ENCODE data around the gene GAGE10.

GAGE10 gene, protein sequence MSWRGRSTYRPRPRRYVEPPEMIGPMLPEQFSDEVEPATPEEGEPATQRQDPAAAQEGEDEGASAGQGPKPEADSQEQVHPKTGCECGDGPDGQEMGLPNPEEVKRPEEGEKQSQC

GRCh38 chrX:49303346-49303745 lies at the start of gene GAGE10:
GAGE10 (plus strand) TSS chrX:49303646; CDS start chrX:49304860, 1,214 bp downstream.
- FAIRE-seq: no peak

GRCh38 chrX:49254639-49255038 lies 48.8 kb upstream of the GAGE10 start:
- FAIRE-seq: no peak

GRCh38 chrX:49256268-49256995 lies 47.0 kb upstream of the GAGE10 start:
- no peak for FAIRE-seq

DNA sequence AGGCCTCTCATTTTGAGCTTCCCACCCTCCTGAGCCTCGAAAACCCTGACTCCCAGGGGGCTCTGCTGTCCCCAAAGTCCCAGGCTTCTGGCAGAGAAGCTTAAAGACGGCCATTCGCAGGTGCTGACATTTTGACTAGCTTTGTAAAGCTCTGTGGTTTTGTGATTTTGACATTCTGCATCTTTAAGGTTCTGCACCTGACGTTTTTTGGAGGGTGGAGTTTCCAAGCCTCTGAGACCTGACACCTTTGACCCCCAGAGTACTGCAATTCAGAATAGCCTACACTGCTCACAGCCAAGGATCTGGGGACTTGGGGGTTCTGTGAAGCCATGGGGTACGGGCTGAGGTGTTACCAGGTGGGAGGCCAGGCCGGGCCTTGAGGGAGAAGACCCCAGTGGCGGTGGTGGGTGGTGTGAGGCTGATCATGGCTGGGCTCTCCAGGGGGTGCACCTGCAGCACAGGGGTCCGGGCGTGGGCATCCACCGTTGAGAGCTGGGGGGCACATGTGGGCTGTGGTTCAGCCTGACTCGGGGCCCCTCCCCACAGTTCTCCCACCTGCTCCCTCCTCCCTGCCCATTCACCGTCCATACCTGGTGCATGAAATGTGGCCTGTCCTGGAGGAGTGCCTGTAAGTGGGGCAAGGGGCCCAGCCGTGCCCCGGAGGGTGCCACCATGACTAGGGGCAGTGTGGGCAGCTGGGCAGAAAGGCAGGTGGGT lies 46.2 kb upstream of the GAGE10 start:
- FAIRE-seq: no peak

- FAIRE-seq: no peak
These were observed 45.3 kb upstream of the GAGE10 start for GRCh38 chrX:49257846-49258748.

DNA sequence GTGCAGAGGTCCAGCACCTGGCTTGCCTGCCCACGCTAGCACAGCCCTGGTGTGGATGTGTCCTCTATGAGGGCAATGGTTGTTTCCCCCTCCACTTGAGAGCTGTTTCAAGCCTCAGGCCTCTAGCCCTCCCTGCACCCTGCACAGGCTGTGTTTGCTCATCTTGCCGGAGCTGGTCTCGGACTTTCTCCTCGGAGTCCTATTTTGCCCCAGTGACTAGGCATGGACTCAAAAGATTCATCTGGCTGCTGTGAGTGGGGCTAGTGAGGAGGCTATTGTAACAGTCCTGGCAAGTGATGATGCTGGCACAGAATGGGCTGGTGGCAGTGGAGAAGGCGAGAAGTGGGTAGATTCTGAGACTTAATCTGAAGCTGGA lies 44.7 kb upstream of the GAGE10 start:
- no peak for FAIRE-seq

DNA sequence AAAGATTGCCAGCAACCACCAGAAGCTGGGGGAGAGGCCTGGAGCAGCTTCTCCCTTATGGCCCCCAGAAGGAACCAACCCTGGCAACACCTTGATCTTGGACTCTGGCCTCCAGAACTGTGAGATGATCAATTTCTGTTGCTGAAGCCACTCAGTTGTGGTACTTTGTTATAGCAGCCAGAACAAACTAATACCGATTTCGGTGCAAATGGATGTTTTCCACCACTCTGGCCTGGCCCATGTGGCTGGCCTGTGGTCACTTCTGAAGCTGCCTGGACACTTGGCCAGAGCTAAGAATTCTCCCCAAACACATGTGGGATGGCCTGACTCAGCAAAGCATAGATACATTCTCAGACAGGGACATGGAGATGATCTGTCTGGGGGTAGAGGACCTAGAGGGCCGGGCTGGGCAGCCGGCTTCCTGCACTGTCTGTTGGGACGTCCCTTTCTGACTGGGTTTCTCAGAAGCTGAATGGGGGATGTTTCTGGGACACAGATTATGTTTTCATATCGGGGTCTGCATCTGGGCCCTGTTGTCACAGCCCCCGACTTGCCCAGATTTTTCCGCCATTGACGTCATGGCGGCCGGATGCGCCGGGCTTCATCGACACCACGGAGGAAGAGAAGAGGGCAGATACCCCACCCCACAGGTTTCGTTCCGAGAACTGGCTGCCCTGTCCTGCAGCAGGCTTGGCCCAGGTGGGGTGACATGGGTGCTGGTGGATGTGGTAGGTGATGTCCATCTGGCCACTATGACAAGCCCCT lies 43.0 kb upstream of the GAGE10 start:
- no peak for FAIRE-seq

DNA sequence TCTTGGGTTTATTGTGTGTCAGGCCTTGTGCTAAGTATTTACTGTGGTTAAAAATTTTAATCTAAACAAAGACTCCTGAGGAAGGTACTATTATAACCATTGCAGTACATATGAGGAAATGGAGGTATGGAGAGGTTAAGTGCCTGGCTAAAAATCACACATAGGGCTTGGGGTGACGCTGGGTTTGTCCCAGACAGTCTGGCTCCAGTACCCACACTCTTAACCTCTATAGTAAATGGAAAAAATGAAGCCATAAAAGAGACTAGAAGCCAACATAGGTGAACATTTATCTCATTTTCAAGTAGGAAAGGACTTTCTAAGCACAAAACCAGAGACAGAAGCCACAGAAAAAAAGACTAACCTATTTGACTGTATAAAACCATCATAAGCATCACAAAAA lies 40.8 kb upstream of the GAGE10 start:
- no peak for FAIRE-seq

GRCh38 chrX:49263631-49264030 lies 39.8 kb upstream of the GAGE10 start:
- no peak for FAIRE-seq

DNA sequence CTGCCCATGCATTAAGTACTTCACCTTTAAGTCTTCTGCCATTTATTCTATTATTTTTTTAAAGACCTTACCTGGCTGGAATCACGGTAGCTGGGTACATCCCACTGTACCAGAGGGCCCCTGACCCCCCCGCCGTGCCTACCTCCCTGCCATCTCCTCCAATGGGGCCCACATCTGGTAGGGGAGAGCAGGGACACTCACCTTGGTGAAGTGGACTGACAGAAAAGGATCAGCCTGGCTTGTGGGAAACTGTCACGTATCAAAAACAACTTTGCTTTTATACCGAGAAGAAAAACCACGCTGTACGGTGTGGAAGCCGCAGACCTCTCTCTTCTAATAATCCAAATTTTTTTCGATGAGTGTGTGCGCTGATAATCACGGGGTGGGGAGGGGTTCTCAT lies 39.0 kb upstream of the GAGE10 start, which contains the start of gene FOXP3:
Gene FOXP3 (minus strand): TSS at position 251 of the 400 bp plus-strand sequence. CDS start 6,205 bp downstream, outside the sequence.
- no peak for FAIRE-seq

GRCh38 chrX:49266523-49267445 lies 36.7 kb upstream of the GAGE10 start:
- FAIRE-seq: no peak

GRCh38 chrX:49268702-49269009 lies 34.8 kb upstream of the GAGE10 start:
- no peak for FAIRE-seq

DNA sequence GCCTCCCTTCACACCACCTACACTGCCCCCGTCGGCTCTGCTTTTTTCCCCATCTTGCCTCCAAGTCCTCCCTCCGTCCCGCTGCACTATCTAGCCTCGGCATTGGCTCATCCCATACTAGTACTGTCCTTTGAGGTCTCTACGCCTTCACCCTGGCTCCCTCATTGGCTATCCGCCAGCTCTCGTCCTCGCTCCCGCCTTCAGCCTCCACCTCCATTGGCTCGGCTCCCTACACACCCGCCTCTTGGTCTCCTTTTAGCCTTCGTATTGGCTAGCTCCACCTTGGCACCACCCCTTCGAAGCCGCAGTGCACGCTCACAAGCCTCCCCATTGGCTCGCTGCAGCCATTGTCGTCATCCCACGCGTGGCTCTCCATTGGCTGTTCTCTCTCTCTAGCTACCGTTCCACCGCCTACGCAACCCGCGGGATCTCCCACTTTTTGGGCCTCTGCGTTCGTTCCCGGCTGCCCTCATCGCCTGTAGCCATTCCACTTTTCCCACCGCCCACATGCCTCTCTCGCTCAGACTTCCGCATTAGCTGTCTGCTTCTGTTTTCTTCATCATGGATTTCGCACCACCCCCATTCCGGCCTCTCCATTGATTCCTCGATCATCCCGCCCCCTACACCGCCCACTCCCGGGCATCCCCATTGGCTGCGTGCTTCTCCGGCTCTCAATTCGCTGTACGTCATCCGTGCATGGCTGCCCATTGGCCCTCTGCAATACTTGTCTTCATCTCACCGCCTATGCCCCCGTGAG lies 34.3 kb upstream of the GAGE10 start:
- FAIRE-seq: peak; percentile 89

- no peak for FAIRE-seq
These were observed 33.6 kb upstream of the GAGE10 start, which contains the start of gene PPP1R3F for GRCh38 chrX:49269767-49270248. PPP1R3F (plus strand) TSS chrX:49269793; CDS start chrX:49269870, 77 bp downstream.

DNA sequence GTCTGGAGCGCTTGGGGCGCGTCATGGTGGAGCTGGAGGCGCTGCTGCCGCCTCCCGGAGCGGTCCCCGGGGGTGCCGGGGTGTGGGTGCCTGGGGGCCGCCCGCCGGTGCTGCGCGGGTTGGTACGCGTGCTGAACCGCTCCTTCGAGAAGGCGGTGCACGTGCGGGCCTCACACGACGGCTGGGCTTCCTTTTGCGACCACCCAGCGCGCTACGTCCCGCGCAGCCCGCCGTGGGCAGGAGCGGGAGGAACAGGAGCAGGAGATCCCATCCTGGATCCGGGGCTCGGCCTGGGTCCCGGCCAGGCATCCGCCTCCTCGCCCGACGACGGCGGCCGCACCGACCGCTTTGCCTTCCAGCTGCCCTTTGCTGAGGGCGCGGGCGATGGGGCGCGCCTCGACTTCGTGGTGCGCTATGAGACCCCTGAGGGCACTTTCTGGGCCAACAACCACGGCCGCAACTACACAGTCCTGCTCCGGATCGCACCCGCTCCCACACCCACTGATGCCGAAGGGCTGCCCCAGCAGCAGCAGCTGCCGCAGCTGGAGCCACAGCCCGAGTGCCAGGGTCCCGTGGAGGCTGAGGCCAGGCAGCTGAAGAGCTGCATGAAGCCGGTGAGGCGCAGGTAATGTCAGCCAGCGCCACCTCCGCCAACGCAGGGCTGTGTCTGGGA lies 33.1 kb upstream of the GAGE10 start:
- FAIRE-seq: no peak

GRCh38 chrX:49271341-49271740 lies 32.1 kb upstream of the GAGE10 start:
- no peak for FAIRE-seq

GRCh38 chrX:49272421-49272820 lies 31.0 kb upstream of the GAGE10 start:
- FAIRE-seq: no peak

- no peak for FAIRE-seq
These were observed 30.2 kb upstream of the GAGE10 start for GRCh38 chrX:49273181-49273727.

DNA sequence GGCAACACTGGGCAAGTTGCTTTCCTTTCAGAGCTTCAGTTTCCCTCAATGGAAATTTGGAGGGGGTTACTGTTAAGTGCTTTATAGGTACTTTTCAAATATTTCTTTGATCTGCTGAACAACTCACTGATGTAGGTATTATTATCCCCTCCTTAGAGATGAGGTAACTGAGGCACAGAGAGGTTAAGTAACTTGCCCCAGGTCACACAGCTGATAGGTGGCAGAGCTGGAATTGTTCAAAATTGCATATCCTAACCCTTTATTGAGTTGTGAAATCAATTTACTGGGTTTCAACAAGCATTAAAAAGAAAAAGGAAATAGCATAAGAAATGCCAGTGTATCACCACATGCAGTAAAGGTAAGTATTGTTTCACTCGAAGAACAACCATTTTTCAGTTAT lies 27.2 kb upstream of the GAGE10 start:
- no peak for FAIRE-seq

Data from colon (tissue), 2 donors.